ENCODE data around the gene SUSD4. TPM values are rescaled to one million over a fixed set of nuclear protein-coding genes. Genes with fewer than 3 reads are reported as not detected.

Gene SUSD4
- total and polyA plus RNA-seq, 2 of the 8 experiments (the other 6 are each of a cell fraction or from before 2014, with no cell fraction given) = 3.9 to 5.2 TPM

DNA sequence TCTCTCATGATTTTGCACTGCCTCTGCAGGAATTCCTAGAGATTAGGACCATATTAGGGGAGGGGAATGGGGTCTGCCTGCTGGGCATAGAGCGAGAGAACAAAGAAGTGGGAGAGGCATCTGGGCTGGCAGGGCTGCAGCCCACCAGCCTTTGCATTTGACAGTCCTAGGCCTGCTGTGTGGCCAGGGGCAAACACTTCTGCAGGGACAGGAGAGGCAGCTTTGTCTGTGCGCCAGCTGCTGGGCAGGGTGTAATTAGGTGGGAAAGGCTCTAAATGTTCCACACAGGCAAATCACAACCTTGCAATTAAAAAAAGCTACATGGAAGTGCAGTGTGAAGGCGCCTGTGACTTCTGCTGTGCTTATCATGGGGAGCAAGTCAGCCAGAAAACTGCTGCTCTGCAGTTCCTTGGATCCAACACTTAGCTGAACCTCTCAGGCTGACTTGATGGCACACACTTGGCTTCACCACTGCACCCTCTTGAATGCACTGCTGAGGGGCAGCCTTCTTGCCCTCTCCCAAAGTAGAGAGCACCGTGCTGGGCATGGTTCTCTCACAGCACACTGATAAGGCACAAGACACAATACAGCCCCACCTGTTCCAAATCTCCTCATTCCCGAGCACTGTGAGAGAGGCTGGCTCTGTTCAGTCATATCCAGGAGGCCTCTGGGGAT, 147.3 kb downstream of the SUSD4 start:
- H2BK15ac ChIP-seq (ENCODE audit: low read length) = no peak overlapping the region
- no peak overlapping the region for H2AK5ac ChIP-seq (ENCODE audit: low read depth, low read length)
- no peaks in the 10 kb centered on the region for H3K79me2 ChIP-seq (ENCODE audit: control insufficient read depth in 1 of 2, insufficient read depth in 2 of 2, low read length in 2 of 2)
- no peak overlapping the region for H3K56ac ChIP-seq (replicated peaks; ENCODE audit: insufficient read length, low read depth, low read length)
- H3K14ac ChIP-seq (ENCODE audit: insufficient read length) = no peak overlapping the region
- H3K4me2 ChIP-seq (ENCODE audit: insufficient read depth in 1 of 2, low read depth in 2 of 2, low read length in 2 of 2) = no peak overlapping the region
- H3K4me1 ChIP-seq (replicated peaks in 1 of 4; ENCODE audit: control insufficient read depth in 3 of 4, insufficient read depth in 4 of 4, low read length in 3 of 4) = no peaks in the 10 kb centered on the region
- H3K9me3 ChIP-seq (ENCODE audit: insufficient read depth in 2 of 2, low read depth in 1 of 2, low read length in 1 of 2) = peaks cover 12 to 13% of the 10 kb centered on the region in 2 experiments; a peak in 2 of 4 replicates
- H3K23me2 ChIP-seq (ENCODE audit: low read depth, low read length) = no peaks in the 10 kb centered on the region
- H2BK120ac ChIP-seq (replicated peaks; ENCODE audit: low read depth, low read length) = no peak overlapping the region
- H4K20me1 ChIP-seq (replicated peaks in 1 of 2; ENCODE audit: control insufficient read depth in 1 of 2, insufficient read depth in 2 of 2, low read length in 2 of 2) = no peaks in the 10 kb centered on the region
- no peak for FAIRE-seq
- no peak overlapping the region for H3K4ac ChIP-seq (replicated peaks; ENCODE audit: insufficient read length, low read depth, low read length)
- ChIA-PET CTCF (ENCODE audit: partially characterized antibody) (interaction anchor here (0.8 kb wide), 1 partner anchor 467 kb away, joined by 3 read pairs; no protein-coding TSS in a partner anchor), POLR2A (ENCODE audit: partially characterized antibody) (no interaction called here)
- WGBS, 2 experiments (ENCODE audit: extremely low coverage in 1 of 2, insufficient coverage in 1 of 2, insufficient read length in 1 of 2, insufficient replicate concordance in 2 of 2, low coverage in 1 of 2, low lambda C conversion rate in 2 of 2, missing lambda C conversion rate in 1 of 2) = 89% methylated on average over 5 of the region's 5 CpGs; no CpG with 5 or more reads in 1 of the 2 experiments
- no peak overlapping the region for H3K9ac ChIP-seq (replicated peaks in 1 of 4; ENCODE audit: extremely low read depth in 1 of 4, low read depth in 3 of 4, low read length in 3 of 4)
- H3K27ac ChIP-seq (ENCODE audit: low read depth, low read length) = no peak overlapping the region
- no peaks in the 10 kb centered on the region for H3K27me3 ChIP-seq (replicated peaks in 1 of 4; ENCODE audit: control insufficient read depth in 3 of 4, extremely low read depth in 1 of 4, insufficient read depth in 3 of 4, low read length in 3 of 4)
- no peak overlapping the region for H4K8ac ChIP-seq (ENCODE audit: extremely low read depth, insufficient read depth, low read length)
- no peak overlapping the region for H2BK12ac ChIP-seq (ENCODE audit: low read depth, low read length)
- no peak for DNase-seq (ENCODE audit: low read depth in 1 of 2, low spot score in 2 of 2)
- H2AFZ ChIP-seq (ENCODE audit: low read length) = no peak overlapping the region
- no peak overlapping the region for H4K91ac ChIP-seq (replicated peaks; ENCODE audit: insufficient read length, low read length)
- no peaks in the 10 kb centered on the region for H3K36me3 ChIP-seq (ENCODE audit: control insufficient read depth in 2 of 4, insufficient read depth in 4 of 4, low read length in 3 of 4)
- H3K18ac ChIP-seq (ENCODE audit: extremely low read depth, low read length) = no peak overlapping the region
- H4K5ac ChIP-seq (ENCODE audit: insufficient read length, low read depth, low read length) = no peak overlapping the region
- no peak overlapping the region for H2BK20ac ChIP-seq (ENCODE audit: low read length)
- no peaks in the 10 kb centered on the region for H3K79me1 ChIP-seq (ENCODE audit: low read depth, low read length)
- no peak overlapping the region for H3K4me3 ChIP-seq (ENCODE audit: extremely low read depth in 1 of 4, insufficient read depth in 2 of 4, low read depth in 3 of 4, low read length in 4 of 4)
- H2BK5ac ChIP-seq (ENCODE audit: low read depth, low read length) = no peak overlapping the region
- no peak overlapping the region for H3K23ac ChIP-seq (ENCODE audit: insufficient read length)
- TF ChIP-seq SP4 (IDR thresholded peaks at IDR 0.05; ENCODE audit: low read length) (no peak), SIX5 (IDR thresholded peaks at IDR 0.05; ENCODE audit: low read depth, low read length) (no peak), CREB1 (IDR thresholded peaks at IDR 0.05) (no peak), FOSL1 (IDR thresholded peaks at IDR 0.05; ENCODE audit: insufficient read depth, low read depth, low read length) (no peak), CBX5 (IDR thresholded peaks at IDR 0.05; ENCODE audit: low read depth, low read length) (no peak), POLR2A (IDR thresholded peaks at IDR 0.05; ENCODE audit: control extremely low read depth in 1 of 2, low read depth in 2 of 2, low read length in 2 of 2) (no peak), RFX5 (IDR thresholded peaks at IDR 0.05; ENCODE audit: borderline replicate concordance, low read depth, low read length) (no peak), TAF1 (IDR thresholded peaks at IDR 0.05; ENCODE audit: low read depth, low read length) (no peak), RXRA (IDR thresholded peaks at IDR 0.05; ENCODE audit: insufficient read depth, low read depth, low read length) (no peak)

Measured in H1 (cell line).